Measurements from ENCODE around the gene COL27A1. TPM values are rescaled to one million over a fixed set of nuclear protein-coding genes. Genes with fewer than 3 reads are reported as not detected.

The COL27A1 gene
- total RNA-seq, 1 donor from 2014 or later: 0.33 TPM

GRCh38 chr9:114159691-114160090 is 4.4 kb downstream of the COL27A1 start:
- no peak for TF ChIP-seq CTCF (IDR thresholded peaks at IDR 0.05)
- Mint-ChIP-seq H3K27me3 (peaks cover 28% of the 10 kb centered on the region), H3K36me3 (ENCODE audit: low read depth) (no peaks in the 10 kb centered on the region), H3K27ac (no peak overlapping the region), H3K4me3 (no peak overlapping the region), H3K9me3 (no peaks in the 10 kb centered on the region), H3K4me1 (peaks cover 16% of the 10 kb centered on the region)
- CTCF ChIA-PET: no interaction called here
- POLR2A ChIA-PET: no interaction called here
- no peak for ATAC-seq (ENCODE audit: low read depth)
- no peak for DNase-seq
- intact Hi-C loops (cut with micrococcal nuclease): no loop called here

- Mint-ChIP-seq H3K4me3 (no peak overlapping the region), H3K36me3 (ENCODE audit: low read depth) (no peaks in the 10 kb centered on the region), H3K9me3 (no peaks in the 10 kb centered on the region), H3K27me3 (peaks cover 19% of the 10 kb centered on the region), H3K4me1 (peaks cover 4% of the 10 kb centered on the region), H3K27ac (no peak overlapping the region)
- intact Hi-C loops (cut with micrococcal nuclease): no loop called here
- ChIA-PET CTCF (interaction anchor here (0.7 to 0.9 kb wide), 2 partner anchors 11 to 26 kb away, joined by 3 read pairs; no protein-coding TSS in a partner anchor), POLR2A (no interaction called here)
- DNase-seq (no peak), ATAC-seq (ENCODE audit: low read depth) (no peak)
- no peak for TF ChIP-seq CTCF (IDR thresholded peaks at IDR 0.05)
Observed at GRCh38 chr9:114161513-114161912, 6.2 kb downstream of the COL27A1 start.

- Mint-ChIP-seq H3K9me3 (no peaks in the 10 kb centered on the region), H3K4me3 (no peak overlapping the region), H3K27ac (no peak overlapping the region), H3K4me1 (no peaks in the 10 kb centered on the region), H3K36me3 (ENCODE audit: low read depth) (no peaks in the 10 kb centered on the region), H3K27me3 (peaks cover 13% of the 10 kb centered on the region)
- ChIA-PET CTCF (interaction anchor here (1.3 kb wide), 1 partner anchor 8 kb away, joined by 4 read pairs; the partner anchor contains the start of gene COL27A1), POLR2A (no interaction called here)
- no peak for TF ChIP-seq CTCF (IDR thresholded peaks at IDR 0.05)
- no peak for ATAC-seq (ENCODE audit: low read depth)
- intact Hi-C loops (cut with micrococcal nuclease): no loop called here
- no peak for DNase-seq
Observed at GRCh38 chr9:114163517-114163951, 8.2 kb downstream of the COL27A1 start.

GRCh38 chr9:114164191-114164794 is 9.0 kb downstream of the COL27A1 start:
- no peak for DNase-seq
- ATAC-seq (ENCODE audit: low read depth): no peak
- Mint-ChIP-seq H3K27me3 (peaks cover 12% of the 10 kb centered on the region), H3K9me3 (no peaks in the 10 kb centered on the region), H3K27ac (no peak overlapping the region), H3K4me1 (no peaks in the 10 kb centered on the region), H3K4me3 (no peak overlapping the region), H3K36me3 (ENCODE audit: low read depth) (no peaks in the 10 kb centered on the region)
- ChIA-PET POLR2A (no interaction called here), CTCF (interaction anchor here (1.3 kb wide), 1 partner anchor 9 kb away, joined by 4 read pairs; the partner anchor contains the start of gene COL27A1)
- no peak for TF ChIP-seq CTCF (IDR thresholded peaks at IDR 0.05)
- intact Hi-C loops (cut with micrococcal nuclease): no loop called here

GRCh38 chr9:114165407-114166102 is 10.2 kb downstream of the COL27A1 start:
- ATAC-seq (ENCODE audit: low read depth): no peak
- CTCF ChIA-PET: no interaction called here

More at GRCh38 chr9:114165407-114166102, 10.2 kb downstream of the COL27A1 start:
- POLR2A ChIA-PET: no interaction called here
- TF ChIP-seq CTCF (IDR thresholded peaks at IDR 0.05): no peak
- Mint-ChIP-seq H3K27me3 (peaks cover 10% of the 10 kb centered on the region), H3K9me3 (no peaks in the 10 kb centered on the region), H3K36me3 (ENCODE audit: low read depth) (no peaks in the 10 kb centered on the region), H3K27ac (no peak overlapping the region), H3K4me1 (no peaks in the 10 kb centered on the region), H3K4me3 (no peak overlapping the region)
- DNase-seq: no peak
- intact Hi-C loops (cut with micrococcal nuclease): no loop called here

Data from activated B cell treated with CpG ODN at 0.5 μM for 24 hours (primary cell).